Parathyroid adenoma (tissue), 2 donors: ENCODE measurements around the gene SLC24A3.
"Not testable (repeated sequence)": the region's sequence is repeated elsewhere in the genome, so short reads cannot be mapped to it uniquely, and the experiment has no call there.

ENCODE experiments used
- H2AFZ ChIP-seq: fragments of 300-600 bp; sonication (generic); one replicate; pipeline ENCODE4 v1.7.0; 2017; ENCODE audit warnings: antibody characterized with exemption, mild to moderate bottlenecking
- H3K27ac ChIP-seq: fragments of 300-600 bp; sonication (generic); one replicate; pipeline ENCODE4 v1.7.0; 2017
- H3K27me3 ChIP-seq: fragments of 300-600 bp; sonication (generic); one replicate; pipeline ENCODE4 v1.7.0; 2017; ENCODE audit warnings: low read length; ENCODE audit not compliant: control insufficient read depth, insufficient read depth
- H3K36me3 ChIP-seq: fragments of 300-600 bp; sonication (generic); one replicate; pipeline ENCODE4 v1.7.0; 2017; ENCODE audit warnings: low read length; ENCODE audit not compliant: control insufficient read depth, insufficient read depth
- H3K4me1 ChIP-seq: fragments of 300-600 bp; sonication (generic); one replicate; pipeline ENCODE4 v1.7.0; 2017; ENCODE audit warnings: control low read depth
- H3K4me2 ChIP-seq: fragments of 300-600 bp; sonication (generic); one replicate; pipeline ENCODE4 v1.7.0; 2017; ENCODE audit warnings: low read length
- H3K4me3 ChIP-seq: fragments of 300-600 bp; sonication (generic); one replicate; pipeline ENCODE4 v1.7.0; 2017; ENCODE audit warnings: low read depth, low read length
- H3K79me2 ChIP-seq: fragments of 300-600 bp; sonication (generic); one replicate; pipeline ENCODE4 v1.7.0; 2017; ENCODE audit warnings: control low read depth
- H3K9ac ChIP-seq: fragments of 300-600 bp; sonication (generic); one replicate; pipeline ENCODE4 v1.7.0; 2017; ENCODE audit warnings: mild to moderate bottlenecking
- H3K9me3 ChIP-seq: fragments of 300-600 bp; sonication (generic); one replicate; pipeline ENCODE4 v1.7.0; 2017; ENCODE audit warnings: low read length; ENCODE audit not compliant: control insufficient read depth
- TF ChIP-seq, protein P1 (sequence below): fragments of 300-600 bp; sonication (generic); IDR thresholded peaks from one replicate; pipeline ENCODE4 v1.7.0; 2017; ENCODE audit warnings: antibody characterized with exemption, mild to moderate bottlenecking
- donor health status: primary hyperparathyroidism.

The SLC24A3 gene

GRCh38 chr20:19633985-19634384 lies 421.5 kb downstream of the SLC24A3 start:
- Histone ChIP-seq H3K4me2 (no peak overlapping the region), H2AFZ (no peak overlapping the region), H3K27me3 (no peaks in the 10 kb centered on the region), H3K9me3 (no peaks in the 10 kb centered on the region), H3K79me2 (no peaks in the 10 kb centered on the region), H3K9ac (no peak overlapping the region), H3K27ac (no peak overlapping the region), H3K36me3 (no peaks in the 10 kb centered on the region), H3K4me3 (no peak overlapping the region), H3K4me1 (no peaks in the 10 kb centered on the region)
- TF ChIP-seq, protein P1, sequence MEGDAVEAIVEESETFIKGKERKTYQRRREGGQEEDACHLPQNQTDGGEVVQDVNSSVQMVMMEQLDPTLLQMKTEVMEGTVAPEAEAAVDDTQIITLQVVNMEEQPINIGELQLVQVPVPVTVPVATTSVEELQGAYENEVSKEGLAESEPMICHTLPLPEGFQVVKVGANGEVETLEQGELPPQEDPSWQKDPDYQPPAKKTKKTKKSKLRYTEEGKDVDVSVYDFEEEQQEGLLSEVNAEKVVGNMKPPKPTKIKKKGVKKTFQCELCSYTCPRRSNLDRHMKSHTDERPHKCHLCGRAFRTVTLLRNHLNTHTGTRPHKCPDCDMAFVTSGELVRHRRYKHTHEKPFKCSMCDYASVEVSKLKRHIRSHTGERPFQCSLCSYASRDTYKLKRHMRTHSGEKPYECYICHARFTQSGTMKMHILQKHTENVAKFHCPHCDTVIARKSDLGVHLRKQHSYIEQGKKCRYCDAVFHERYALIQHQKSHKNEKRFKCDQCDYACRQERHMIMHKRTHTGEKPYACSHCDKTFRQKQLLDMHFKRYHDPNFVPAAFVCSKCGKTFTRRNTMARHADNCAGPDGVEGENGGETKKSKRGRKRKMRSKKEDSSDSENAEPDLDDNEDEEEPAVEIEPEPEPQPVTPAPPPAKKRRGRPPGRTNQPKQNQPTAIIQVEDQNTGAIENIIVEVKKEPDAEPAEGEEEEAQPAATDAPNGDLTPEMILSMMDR: no peak

DNA sequence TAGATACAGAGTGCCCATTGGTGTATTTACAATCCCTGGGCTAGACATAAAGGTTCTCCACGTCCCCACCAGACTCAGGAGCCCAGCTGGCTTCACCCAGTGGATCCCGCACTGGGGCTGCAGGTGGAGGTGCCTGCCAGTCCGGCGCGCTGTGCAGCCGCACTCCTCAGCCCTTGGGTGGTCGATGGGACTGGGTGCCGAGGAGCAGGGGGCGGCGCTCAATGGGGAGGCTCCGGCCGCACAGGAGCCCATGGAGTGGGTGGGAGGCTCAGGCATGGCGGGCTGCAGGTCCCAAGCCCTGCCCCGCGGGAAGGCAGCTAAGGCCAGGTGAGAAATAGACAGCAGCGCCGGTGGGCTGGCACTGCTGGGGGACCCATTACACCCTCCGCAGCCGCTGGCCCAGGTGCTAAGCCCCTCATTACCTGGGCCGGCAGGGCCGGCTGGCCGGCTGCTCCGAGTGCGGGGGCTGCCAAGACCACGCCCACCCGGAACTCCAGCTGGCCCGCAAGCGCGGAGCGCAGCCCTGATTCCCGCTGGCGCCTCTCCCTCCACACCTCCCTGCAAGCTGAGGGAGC lies 427.1 kb downstream of the SLC24A3 start:
- not testable (repeated sequence) for H3K36me3 ChIP-seq, H3K9ac ChIP-seq, H3K4me1 ChIP-seq, H2AFZ ChIP-seq, H3K27ac ChIP-seq, H3K4me2 ChIP-seq, H3K79me2 ChIP-seq, H3K9me3 ChIP-seq, H3K4me3 ChIP-seq, H3K27me3 ChIP-seq

DNA sequence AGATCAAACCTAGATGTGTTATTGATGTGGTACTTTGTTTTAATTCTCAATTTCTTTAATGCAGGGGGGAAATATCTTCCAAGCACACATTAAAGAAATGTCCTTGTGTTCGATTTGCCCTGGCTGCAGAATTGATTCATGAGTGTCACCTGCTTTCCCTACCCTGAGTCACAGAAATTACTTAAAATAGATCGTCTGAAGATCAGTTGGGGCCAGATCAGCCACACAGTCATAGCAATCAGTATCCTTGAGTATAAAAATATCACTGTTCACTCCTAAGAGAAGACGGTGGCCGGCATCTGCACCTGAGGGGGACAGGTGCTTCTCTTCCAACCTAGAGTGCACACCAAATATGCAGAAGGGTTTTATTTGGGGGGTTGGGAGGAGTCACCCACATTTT lies 430.4 kb downstream of the SLC24A3 start:
- H3K9ac ChIP-seq: no peak overlapping the region

GRCh38 chr20:19644085-19644484 lies 431.6 kb downstream of the SLC24A3 start:
- Histone ChIP-seq H3K79me2 (no peaks in the 10 kb centered on the region), H3K4me1 (no peaks in the 10 kb centered on the region), H3K27me3 (no peaks in the 10 kb centered on the region), H3K4me2 (no peak overlapping the region), H3K4me3 (no peak overlapping the region), H2AFZ (no peak overlapping the region), H3K36me3 (no peaks in the 10 kb centered on the region), H3K9ac (no peak overlapping the region), H3K9me3 (no peaks in the 10 kb centered on the region), H3K27ac (no peak overlapping the region)
- TF ChIP-seq, protein P1: no peak

More for the DNA sequence above, 430.4 kb downstream of the SLC24A3 start:
- H2AFZ ChIP-seq: no peak overlapping the region
- TF ChIP-seq, protein P1: no peak
- no peaks in the 10 kb centered on the region for H3K36me3 ChIP-seq
- no peaks in the 10 kb centered on the region for H3K9me3 ChIP-seq
- H3K27me3 ChIP-seq: no peaks in the 10 kb centered on the region
- H3K27ac ChIP-seq: no peak overlapping the region
- no peak overlapping the region for H3K4me3 ChIP-seq
- no peaks in the 10 kb centered on the region for H3K79me2 ChIP-seq
- no peaks in the 10 kb centered on the region for H3K4me1 ChIP-seq
- no peak overlapping the region for H3K4me2 ChIP-seq

- Histone ChIP-seq H3K27ac (no peak overlapping the region), H3K79me2 (no peaks in the 10 kb centered on the region), H3K4me3 (no peak overlapping the region), H3K4me1 (no peaks in the 10 kb centered on the region), H2AFZ (no peak overlapping the region), H3K27me3 (no peaks in the 10 kb centered on the region), H3K36me3 (no peaks in the 10 kb centered on the region), H3K9me3 (no peaks in the 10 kb centered on the region), H3K9ac (no peak overlapping the region), H3K4me2 (no peak overlapping the region)
- TF ChIP-seq, protein P1: no peak
These were observed 434.5 kb downstream of the SLC24A3 start for GRCh38 chr20:19646963-19647362.
